NCI-H748 treated with DMSO at 0.1 percent for 48 hours (cell line): ENCODE results near the gene TGM2.

Source experiments
- DNase-seq: peaks from one replicate; lab custom pipeline; 2025; lab: John Stamatoyannopoulos, UW

TGM2 gene

GRCh38 chr20:38175304-38176180 is 10.5 kb upstream of the TGM2 start:
- no peak for DNase-seq

- DNase-seq = no peak
Measured at GRCh38 chr20:38173237-38174156, 8.4 kb upstream of the TGM2 start.

- DNase-seq = no peak
Measured at GRCh38 chr20:38172408-38172807, 7.3 kb upstream of the TGM2 start.

DNA sequence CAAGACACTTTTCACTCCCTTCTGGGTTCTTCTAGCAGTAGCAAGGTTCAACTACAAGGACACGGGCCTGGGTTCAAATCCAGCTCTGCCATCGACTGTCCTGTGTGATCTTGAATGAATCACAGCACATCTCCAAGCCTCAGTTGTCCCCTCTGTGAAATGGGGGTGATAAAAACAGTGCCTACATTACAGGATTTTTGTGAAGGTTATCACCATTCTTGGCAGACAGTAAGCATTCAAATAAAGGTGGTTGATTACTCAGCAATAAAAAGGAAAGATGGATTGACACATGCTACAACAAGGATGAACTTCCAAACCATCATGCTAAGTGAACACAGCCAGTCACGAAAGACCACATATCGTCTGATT is 6.6 kb upstream of the TGM2 start:
- no peak for DNase-seq

- DNase-seq = no peak
Measured at GRCh38 chr20:38170826-38171674, 6.0 kb upstream of the TGM2 start.

- no peak for DNase-seq
Measured at GRCh38 chr20:38170219-38170825, 5.3 kb upstream of the TGM2 start.

DNA sequence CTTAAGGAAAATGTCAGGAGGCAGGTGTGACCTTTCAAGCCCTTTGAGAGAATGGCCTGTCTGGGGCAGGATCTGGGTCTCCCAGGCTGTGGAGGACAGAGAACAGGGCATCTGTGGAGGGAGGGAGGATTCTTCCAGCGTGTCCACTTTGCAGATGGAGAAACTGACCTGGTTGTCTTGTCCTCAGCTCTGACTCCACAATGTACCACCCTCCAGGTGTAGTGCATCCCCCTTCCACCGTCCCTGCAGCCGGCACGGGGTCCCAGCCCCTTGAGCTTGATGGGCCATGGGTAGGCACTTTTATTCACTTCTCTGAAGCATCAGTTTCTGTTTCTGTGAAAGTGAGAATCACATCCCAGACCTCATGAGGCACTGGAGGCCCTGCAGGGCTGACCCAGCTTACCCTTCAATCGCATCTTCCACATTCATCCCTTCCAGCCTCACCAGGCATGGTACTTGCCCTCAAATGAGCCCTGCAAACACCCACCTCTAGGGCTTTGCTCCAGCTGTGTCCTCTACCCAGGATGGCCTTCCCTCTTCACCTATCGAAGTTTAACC is 4.6 kb upstream of the TGM2 start:
- no peak for DNase-seq

DNA sequence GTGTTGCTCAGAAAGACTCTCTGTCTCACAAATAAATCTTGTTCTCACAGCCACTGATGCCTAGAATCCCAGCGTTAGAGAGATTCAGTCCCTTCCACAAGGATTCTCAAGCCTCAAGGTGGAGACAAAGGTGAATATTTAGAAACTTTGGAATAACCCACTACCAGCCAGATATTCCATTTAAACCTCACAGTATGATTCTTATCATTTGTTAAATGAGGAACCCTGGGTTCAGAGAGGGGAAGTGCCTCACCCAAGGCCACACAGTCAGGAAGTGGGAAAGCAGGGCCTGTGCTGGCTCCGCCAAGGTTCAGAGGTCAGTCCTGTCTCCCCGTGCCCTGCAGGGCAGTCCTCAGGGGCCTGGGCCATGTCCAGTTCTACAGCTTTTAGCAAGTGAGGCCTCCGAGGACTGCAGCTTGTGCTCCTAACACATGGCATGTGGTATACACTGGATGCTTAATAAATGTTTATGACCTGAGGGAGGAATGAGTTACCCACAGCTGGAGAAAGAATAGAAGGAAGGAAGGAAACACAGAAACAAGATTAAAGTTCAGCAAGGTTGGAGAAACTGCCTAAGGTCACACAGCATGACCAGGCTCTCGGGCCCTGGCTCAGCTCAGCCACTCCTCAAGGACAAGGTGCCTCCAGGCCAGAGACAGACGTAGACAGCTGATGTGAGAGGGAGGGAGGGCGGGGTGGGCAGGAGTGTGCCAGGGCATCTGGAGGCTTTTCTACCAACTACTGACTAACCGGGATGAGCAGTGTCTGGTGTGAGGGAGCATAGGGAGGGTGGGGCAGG is 3.9 kb upstream of the TGM2 start:
- DNase-seq = no peak

GRCh38 chr20:38167851-38168760 is 3.0 kb upstream of the TGM2 start:
- no peak for DNase-seq

GRCh38 chr20:38167328-38167850 is 2.3 kb upstream of the TGM2 start:
- DNase-seq = no peak

DNA sequence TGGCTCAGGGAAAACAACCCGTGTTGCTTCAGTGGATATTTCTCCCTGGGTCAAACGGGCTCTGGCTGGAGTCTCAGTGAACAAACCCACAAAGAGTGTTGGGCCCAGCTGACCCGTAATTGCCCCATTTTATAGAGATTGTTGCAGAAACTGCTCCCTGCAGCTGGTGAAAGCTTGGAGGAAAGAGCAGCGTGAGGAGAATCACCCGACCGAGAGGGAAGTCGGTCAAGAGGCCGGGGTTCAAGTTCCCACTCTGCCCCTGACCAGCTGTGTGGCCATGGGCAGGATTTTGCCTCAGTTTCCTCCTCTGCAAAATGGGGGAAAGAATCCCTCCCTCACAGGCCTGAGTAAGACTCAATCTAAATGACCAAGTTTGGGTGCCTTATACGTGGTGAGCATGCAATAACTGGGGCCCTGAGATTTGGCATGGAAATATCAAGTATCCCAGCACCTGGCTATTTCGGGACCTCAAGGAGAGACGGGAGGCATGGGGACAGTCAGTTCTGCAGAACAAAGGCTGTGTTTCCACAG is 1.7 kb upstream of the TGM2 start:
- DNase-seq = no peak

DNA sequence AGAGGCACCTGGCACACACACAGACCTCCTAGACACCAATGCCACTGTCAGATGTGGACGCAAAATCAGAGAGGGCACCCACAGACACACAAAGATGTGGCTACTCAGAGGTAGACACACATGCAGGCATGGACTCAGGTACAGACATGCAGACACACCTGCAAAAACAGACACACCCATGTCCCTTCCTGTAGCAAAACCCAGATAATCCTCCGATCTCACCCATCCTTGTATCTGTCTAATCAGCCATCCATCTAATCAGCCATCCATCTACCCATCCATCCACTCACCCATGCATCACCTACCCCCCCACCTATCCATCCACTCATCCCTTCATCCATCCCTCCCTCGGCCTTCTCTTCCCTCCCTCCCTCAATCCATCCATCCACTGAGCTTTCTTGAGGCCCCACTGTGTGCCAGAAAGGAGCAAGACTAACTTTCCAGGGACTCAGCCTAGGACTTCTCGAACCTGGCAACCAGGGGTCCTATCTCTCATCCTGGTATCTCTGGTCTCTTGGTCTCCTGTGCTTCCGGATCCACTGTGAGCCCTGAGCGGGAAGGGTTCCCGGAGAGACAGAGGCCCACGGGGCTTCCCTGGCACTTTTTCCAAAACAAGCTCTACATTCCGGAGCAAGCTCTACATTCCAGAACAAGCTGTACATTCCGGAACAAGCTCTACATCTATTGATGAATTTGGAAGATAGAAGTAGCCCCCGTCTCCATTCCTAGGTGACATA is 1.1 kb upstream of the TGM2 start:
- no peak for DNase-seq

DNA sequence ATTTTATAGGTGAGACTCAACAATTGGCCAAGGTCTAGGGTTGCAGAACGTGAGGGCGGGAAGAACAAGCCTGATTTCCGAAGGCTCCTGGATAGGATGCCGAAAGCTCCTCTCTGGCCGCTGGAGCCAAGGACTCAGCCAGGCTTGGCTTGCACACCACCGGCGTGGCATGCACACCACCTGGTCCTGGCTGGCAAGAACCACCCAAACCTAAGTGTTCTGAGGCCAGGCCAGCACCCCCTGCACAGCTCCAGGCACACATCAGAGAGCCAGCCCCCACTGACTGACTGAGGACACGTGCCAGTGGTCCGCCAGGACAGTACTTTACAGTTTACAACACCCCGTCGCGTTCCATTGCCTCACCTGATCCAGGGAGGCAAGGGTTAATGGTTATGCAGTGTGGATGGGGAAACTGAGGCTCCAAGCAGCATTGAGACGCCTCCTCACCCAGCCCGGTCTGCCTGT is 414 bp downstream of the TGM2 start:
- DNase-seq = no peak

- DNase-seq = no peak
Measured at GRCh38 chr20:38164069-38164468, 1.0 kb downstream of the TGM2 start.

GRCh38 chr20:38162878-38163875 is 1.9 kb downstream of the TGM2 start:
- DNase-seq = no peak

GRCh38 chr20:38162149-38162548 is 2.9 kb downstream of the TGM2 start:
- DNase-seq = no peak

DNA sequence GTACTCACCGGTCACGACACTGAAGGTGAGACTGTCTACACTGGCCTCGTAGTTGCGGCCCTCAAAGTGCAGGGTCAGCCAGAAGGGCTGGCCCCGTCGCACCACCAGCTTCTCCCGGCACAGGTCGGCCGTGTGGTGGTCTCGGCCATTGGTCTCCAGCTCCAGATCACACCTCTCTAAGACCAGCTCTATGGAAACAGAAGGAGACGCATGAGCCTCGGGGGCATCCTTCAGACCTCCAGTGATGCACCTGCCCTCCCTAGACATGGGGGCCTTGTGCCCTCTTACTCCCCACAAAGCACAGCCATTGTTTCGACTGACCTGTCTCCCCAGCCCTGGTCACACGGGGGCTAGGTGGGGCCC is 3.7 kb downstream of the TGM2 start:
- DNase-seq = no peak
